ENCODE measurements around the gene TMEM244.

DNA sequence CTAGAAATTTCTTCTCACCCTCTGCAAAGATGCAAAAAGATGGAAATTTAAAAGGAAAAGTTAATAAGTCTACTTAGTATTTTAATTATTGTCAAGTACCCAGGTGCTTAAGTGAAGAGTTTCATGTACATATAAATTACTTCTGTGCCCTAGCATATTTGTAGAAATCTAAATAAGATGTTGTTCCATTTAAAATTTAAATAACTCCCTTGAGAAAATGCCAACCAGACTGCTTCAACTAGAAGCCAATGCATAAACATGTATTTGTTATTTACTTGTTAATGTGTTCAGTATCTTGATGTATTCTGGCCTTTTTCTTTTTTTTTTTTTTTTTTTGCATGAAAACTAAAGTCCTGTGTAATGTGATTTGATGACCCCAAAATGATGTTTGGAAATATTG, 6.3 kb upstream of the TMEM244 start:
- TF ChIP-seq POLR2A (IDR thresholded peaks at IDR 0.05) (no peak), CTCF (IDR thresholded peaks at IDR 0.05 in 4 of 5, conservative IDR thresholded peaks at IDR 0.05 in 1 of 5) (no peak)

Data from gastrocnemius medialis (tissue), 4 donors.